Testis (tissue), 3 donors: Measurements from ENCODE around the gene CCL17. TPM values are rescaled to one million over a fixed set of nuclear protein-coding genes. Genes with fewer than 3 reads are reported as not detected.

Source experiments
- DNase-seq: peaks from one replicate; pipeline ENCODE4 v3.0.0-alpha.2; 2019
- H3K27ac ChIP-seq, 2 donors: fragments of 200-600 bp; sonication (generic); one replicate each; pipeline ENCODE4 v1.5.1; 2019
- H3K27me3 ChIP-seq: fragments of 200-600 bp; sonication (generic); one replicate; pipeline ENCODE4 v1.5.1; 2019
- H3K36me3 ChIP-seq: fragments of 200-600 bp; sonication (generic); one replicate; pipeline ENCODE4 v1.5.1; 2017; ENCODE audit warnings: low read depth; ENCODE audit errors: missing control alignments
- H3K4me1 ChIP-seq: fragments of 200-600 bp; sonication (generic); one replicate; pipeline ENCODE4 v1.5.1; 2019
- H3K4me3 ChIP-seq, 2 donors: fragments of 200-600 bp; sonication (generic); one replicate each; pipeline ENCODE4 v1.5.1; 2017 to 2019
- H3K9me3 ChIP-seq: fragments of 200-600 bp; sonication (generic); one replicate; pipeline ENCODE4 v1.5.1; 2017
- CTCF ChIP-seq, 3 experiments: fragments of 450-650 bp in 2 of 3; fragments of 200-600 bp in 1 of 3; sonication (generic) in 1 of 3; IDR thresholded peaks; one replicate each; pipeline ENCODE4 v1.5.1; 2016 to 2019; ENCODE audit warnings: antibody characterized with exemption in 3 of 3, mild to moderate bottlenecking in 2 of 3, moderate library complexity in 1 of 3
- POLR2A ChIP-seq: fragments of 450-650 bp; IDR thresholded peaks from one replicate; pipeline ENCODE4 v1.6.1; 2017; ENCODE audit warnings: antibody characterized with exemption, mild to moderate bottlenecking, moderate library complexity
- WGBS, 2 donors: methylation state at CpG; one replicate each; pipeline ENCODE4 v1.1.5; 2018; 5-methylcytosine and 5-hydroxymethylcytosine counted together
- intact Hi-C: fragments of 100-400 bp; cut with DNase I; formaldehyde crosslinking; loops from one replicate; pipeline ENCODE4 v1.15.1; 2023; ENCODE audit warnings: low total_unique reads
- polyA plus RNA-seq: library from polyadenylated mRNA; stranded (reverse); fragments of 350-450 nt; fragmentation: Illumina TruSeq; extraction: RNeasy Lipid Tissue Mini Kit (QIAGEN cat#74804); gene quantifications from one replicate; pipeline ENCODE4 v1.2.3, GENCODE V29; 2014; ENCODE audit warnings: low read depth, low replicate concordance; ENCODE audit not compliant: insufficient read depth
- total RNA-seq, 2 donors: library from RNA; depleted of rRNA; stranded (reverse); fragments of >200 nt; gene quantifications; one replicate each; pipeline ENCODE4 v1.2.3, GENCODE V29; 2016

The CCL17 gene
- total and polyA plus RNA-seq, 3 donors from 2014 or later = 0.81 to 4.0 TPM; not detected in 1

DNA sequence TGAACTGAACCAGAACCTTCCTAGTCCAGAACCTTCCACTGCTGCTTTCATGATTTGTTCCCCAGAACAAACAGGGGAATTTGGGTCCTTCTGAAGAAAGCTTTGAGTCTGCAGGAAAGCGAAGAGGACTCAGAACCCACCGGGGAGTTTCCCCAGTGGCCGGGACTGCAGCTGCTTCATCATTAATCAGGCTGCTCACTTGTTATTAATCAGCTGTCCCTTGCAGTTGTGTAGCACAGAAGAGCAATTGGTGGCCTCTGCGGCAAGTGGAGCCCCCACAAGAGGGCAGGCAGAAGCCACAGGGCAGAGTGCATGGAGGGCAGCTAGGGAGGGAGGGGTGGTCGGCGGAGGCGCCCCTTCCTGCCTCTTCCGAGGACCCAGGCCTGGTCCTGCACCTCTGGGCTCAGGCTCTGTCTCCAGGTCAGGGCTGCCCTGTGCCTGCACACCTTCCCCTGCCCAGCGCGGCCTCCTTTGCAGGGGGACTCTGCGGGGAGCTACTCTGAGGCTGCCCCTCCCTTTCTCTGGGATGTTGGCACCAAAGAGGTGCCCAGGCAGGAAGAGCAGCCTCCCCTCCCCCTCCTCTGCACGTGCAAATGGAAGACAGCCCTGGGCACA is 6.9 kb downstream of the CCL17 start:
- Histone ChIP-seq H3K9me3 (no peaks in the 10 kb centered on the region), H3K4me3 (no peak overlapping the region), H3K27me3 (no peaks in the 10 kb centered on the region), H3K4me1 (peaks cover 3% of the 10 kb centered on the region), H3K36me3 (no peaks in the 10 kb centered on the region), H3K27ac (no peak overlapping the region)
- TF ChIP-seq CTCF (IDR thresholded peaks at IDR 0.05) = no peak
- no peak for DNase-seq
- 74 to 75% methylated on average over 5 to 12 of the region's 12 CpGs for WGBS, 2 donors
- intact Hi-C loops = no loop called here

GRCh38 chr16:57412584-57412983 is 8.0 kb downstream of the CCL17 start:
- Histone ChIP-seq H3K4me3 (no peak overlapping the region), H3K4me1 (peaks cover 14% of the 10 kb centered on the region), H3K9me3 (no peaks in the 10 kb centered on the region), H3K27me3 (no peaks in the 10 kb centered on the region), H3K27ac (no peak overlapping the region), H3K36me3 (no peaks in the 10 kb centered on the region)
- no peak for DNase-seq
- intact Hi-C loops = no loop called here
- no peak for TF ChIP-seq POLR2A
- TF ChIP-seq CTCF (IDR thresholded peaks at IDR 0.05) = no peak
- WGBS, 2 donors = 95 to 96% methylated on average over 8 to 9 of the region's 9 CpGs

- H3K9me3 ChIP-seq = no peaks in the 10 kb centered on the region
- H3K36me3 ChIP-seq = no peaks in the 10 kb centered on the region
- TF ChIP-seq CTCF (IDR thresholded peaks at IDR 0.05) (no peak), POLR2A (no peak)
- H3K4me1 ChIP-seq = peaks cover 14% of the 10 kb centered on the region
- H3K4me3 ChIP-seq = no peak overlapping the region
- DNase-seq = no peak
- H3K27me3 ChIP-seq = no peaks in the 10 kb centered on the region
- intact Hi-C loops = no loop called here
- 95 to 100% methylated on average over 1 to 5 of the region's 5 CpGs for WGBS, 2 donors
- H3K27ac ChIP-seq = no peak overlapping the region
Measured at GRCh38 chr16:57413301-57413730, 8.7 kb downstream of the CCL17 start.

- no peak overlapping the region for H3K27ac ChIP-seq
- H3K4me3 ChIP-seq = no peak overlapping the region
- H3K27me3 ChIP-seq = no peaks in the 10 kb centered on the region
- H3K9me3 ChIP-seq = no peaks in the 10 kb centered on the region
- no peaks in the 10 kb centered on the region for H3K36me3 ChIP-seq
- intact Hi-C loops = no loop called here
- peaks cover 14% of the 10 kb centered on the region for H3K4me1 ChIP-seq
- TF ChIP-seq CTCF (IDR thresholded peaks at IDR 0.05) (no peak), POLR2A (no peak)
- WGBS, 2 donors = 78 to 81% methylated on average over 7 of the region's 7 CpGs
- no peak for DNase-seq
Measured at GRCh38 chr16:57413733-57414132, 9.2 kb downstream of the CCL17 start.

DNA sequence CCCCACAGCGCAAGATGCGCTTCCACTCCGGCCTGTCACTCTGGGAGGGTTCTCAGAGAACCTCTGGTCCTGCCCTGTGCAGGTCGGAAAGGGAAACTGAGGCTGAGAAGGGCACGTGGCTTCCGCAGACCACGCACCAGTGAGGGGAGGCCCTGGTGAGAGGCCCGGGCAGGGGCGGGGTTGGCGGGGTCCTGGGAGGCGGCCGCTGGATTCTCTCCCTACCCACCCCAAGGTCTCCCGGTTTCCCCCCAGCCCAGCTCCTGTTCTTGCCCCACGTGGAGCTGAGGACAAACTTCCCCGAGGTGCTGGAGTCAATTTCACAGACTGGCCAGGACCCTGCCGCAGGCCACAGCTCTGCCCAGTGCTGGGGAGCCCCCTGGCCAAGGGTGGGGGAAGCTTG is 11.5 kb downstream of the CCL17 start:
- intact Hi-C loops = loop anchor here (2.0 kb wide), 1 partner anchor 115 kb away; no protein-coding TSS in a partner anchor
- H3K4me3 ChIP-seq = peak overlapping the region in 1 of 2 donors; percentile 30
- no peaks in the 10 kb centered on the region for H3K9me3 ChIP-seq
- no peaks in the 10 kb centered on the region for H3K36me3 ChIP-seq
- no peak for DNase-seq
- H3K4me1 ChIP-seq = peaks cover 23% of the 10 kb centered on the region
- peak overlapping the region; percentile 16 to 48 for H3K27ac ChIP-seq
- TF ChIP-seq POLR2A (no peak), CTCF (IDR thresholded peaks at IDR 0.05) (no peak)
- H3K27me3 ChIP-seq = no peaks in the 10 kb centered on the region
- WGBS, 2 donors = 57 to 74% methylated on average over 3 to 16 of the region's 16 CpGs
